HepG2 (cell line): ENCODE results near the gene CDIP1.

Source experiments
- ASH2L ChIP-seq: fragments of 300-600, 200-600 bp; sonication (generic); IDR thresholded peaks from 2 replicates; pipeline ENCODE4 v1.7.0; 2017; ENCODE audit warnings: low read depth, mild to moderate bottlenecking, moderate library complexity, mixed read lengths, low read length; ENCODE audit not compliant: insufficient read length
- ELF4 ChIP-seq: sonication (generic); formaldehyde crosslinking; IDR thresholded peaks from 2 replicates; pipeline ENCODE4 v1.5.0; 2020; ENCODE audit warnings: missing genetic modification reagents, mild to moderate bottlenecking, moderate library complexity, borderline replicate concordance
- FOXM1 ChIP-seq: sonication (generic); formaldehyde crosslinking; IDR thresholded peaks from 2 replicates; pipeline ENCODE4 v1.5.0; 2020; ENCODE audit warnings: missing genetic modification reagents
- MYC ChIP-seq: sonication (generic); formaldehyde crosslinking; IDR thresholded peaks from 2 replicates; pipeline ENCODE4 v1.9.0; 2021; ENCODE audit warnings: missing genetic modification reagents, borderline replicate concordance
- NCOA5 ChIP-seq: sonication (generic); formaldehyde crosslinking; IDR thresholded peaks from 2 replicates; pipeline ENCODE4 v1.4.0; 2020; ENCODE audit warnings: missing genetic modification reagents
- POLR2A ChIP-seq, 2 experiments: IDR thresholded peaks; 2 replicates each; pipeline ENCODE4 v1.6.1; 2011; ENCODE audit warnings: low read depth in 2 of 2, low read length in 2 of 2, mild to moderate bottlenecking in 1 of 2, moderate library complexity in 1 of 2; ENCODE audit not compliant: insufficient read depth in 1 of 2
- TEAD3 ChIP-seq: optimal IDR thresholded peaks from 2 replicates; pipeline ENCODE3; 2016; ENCODE audit warnings: borderline replicate concordance
- YY1 ChIP-seq: IDR thresholded peaks from 2 replicates; pipeline ENCODE4 v1.6.1; 2011; ENCODE audit warnings: low read length, low read depth, moderate library complexity, mild to moderate bottlenecking; ENCODE audit not compliant: insufficient read depth, insufficient replicate concordance
- ZBTB34 ChIP-seq: sonication (generic); formaldehyde crosslinking; IDR thresholded peaks from 2 replicates; pipeline ENCODE4 v1.8.0; 2022; ENCODE audit warnings: mild to moderate bottlenecking, missing genetic modification reagents
- ZBTB39 ChIP-seq: sonication (generic); formaldehyde crosslinking; IDR thresholded peaks from 2 replicates; pipeline ENCODE4 v1.5.0; 2020; ENCODE audit warnings: missing genetic modification reagents
- ZKSCAN1 ChIP-seq: fragments of 150-350 bp; IDR thresholded peaks from 2 replicates; pipeline ENCODE4 v1.6.1; 2014; ENCODE audit warnings: low read length
- ZNF30 ChIP-seq: sonication (generic); formaldehyde crosslinking; IDR thresholded peaks from 2 replicates; pipeline ENCODE4 v1.5.0; 2020; ENCODE audit warnings: mild to moderate bottlenecking, missing genetic modification reagents
- ZNF530 ChIP-seq: sonication (generic); formaldehyde crosslinking; IDR thresholded peaks from 2 replicates; pipeline ENCODE4 v1.5.0; 2020; ENCODE audit warnings: low read depth, mild to moderate bottlenecking, missing genetic modification reagents

GRCh38 chr16:4468972-4469371 is 69.6 kb downstream of the CDIP1 start:
- TF ChIP-seq ZBTB39 (CRISPR knock-in tag) (no peak), ASH2L (no peak), FOXM1 (no peak), POLR2A (IDR thresholded peaks at IDR 0.05; ENCODE audit: insufficient read depth in 1 of 2, low read depth in 2 of 2, low read length in 2 of 2) (no peak), ZNF530 (no peak), MYC (CRISPR knock-in tag) (no peak), ZNF30 (CRISPR knock-in tag) (no peak), TEAD3 (CRISPR knock-in tag) (no peak), YY1 (no peak), NCOA5 (no peak), ZBTB34 (no peak), ELF4 (no peak), ZKSCAN1 (no peak)
